HG03060 (cell line): ENCODE results near the gene SRRD.
"Not testable (repeated sequence)": the region's sequence is repeated elsewhere in the genome, so short reads cannot be mapped to it uniquely, and the experiment has no call there.

Source experiments
- ATAC-seq: cut with Tn5 transposase; IDR thresholded peaks from one replicate; pipeline ENCODE4 v1.9.1; 2021; ENCODE audit warnings: low read depth, moderate number of reproducible peaks; ENCODE audit not compliant: unreplicated experiment

Gene SRRD

GRCh38 chr22:26483439-26484359 lies at the start of gene SRRD, which contains the start of gene HPS4:
TSS of gene SRRD (plus strand) at chr22:26483877. CDS start at chr22:26483891, 14 bp downstream.
TSS of gene HPS4 (minus strand) at chr22:26483783. CDS start at chr22:26481762, 2,021 bp downstream.
- ATAC-seq, result peak; percentile 44

- no peak for ATAC-seq
These were observed 48.2 kb upstream of the SRRD start for GRCh38 chr22:26435327-26436093.

GRCh38 chr22:26436903-26437515 lies 46.7 kb upstream of the SRRD start:
- ATAC-seq, result no peak

- no peak for ATAC-seq
These were observed 45.8 kb upstream of the SRRD start for GRCh38 chr22:26437694-26438392.

GRCh38 chr22:26438776-26439175 lies 44.9 kb upstream of the SRRD start:
- ATAC-seq, result not testable (repeated sequence)

GRCh38 chr22:26439559-26439958 lies 44.1 kb upstream of the SRRD start:
- no peak for ATAC-seq

- no peak for ATAC-seq
These were observed 41.5 kb upstream of the SRRD start for GRCh38 chr22:26442086-26442756.

GRCh38 chr22:26443901-26444690 lies 39.6 kb upstream of the SRRD start:
- ATAC-seq, result no peak

- ATAC-seq, result no peak
These were observed 38.9 kb upstream of the SRRD start for GRCh38 chr22:26444777-26445176.

- ATAC-seq, result no peak
These were observed 38.0 kb upstream of the SRRD start for GRCh38 chr22:26445577-26446275.

- no peak for ATAC-seq
These were observed 36.7 kb upstream of the SRRD start for GRCh38 chr22:26446808-26447515.

- no peak for ATAC-seq
These were observed 35.9 kb upstream of the SRRD start for GRCh38 chr22:26447584-26448329.

- no peak for ATAC-seq
These were observed 35.3 kb upstream of the SRRD start for GRCh38 chr22:26448334-26448733.

GRCh38 chr22:26448941-26449340 lies 34.7 kb upstream of the SRRD start:
- no peak for ATAC-seq

- no peak for ATAC-seq
These were observed 33.1 kb upstream of the SRRD start for GRCh38 chr22:26450453-26451185.

GRCh38 chr22:26452236-26453016 lies 31.3 kb upstream of the SRRD start:
- ATAC-seq, result no peak
